ENCODE measurements around the gene CDKN1B. TPM values are rescaled to one million over a fixed set of nuclear protein-coding genes. Genes with fewer than 3 reads are reported as not detected.
A peak's percentile ranks its signal among the peaks of the same experiment; 100 is the strongest.
"Not testable (repeated sequence)": the region's sequence is repeated elsewhere in the genome, so short reads cannot be mapped to it uniquely, and the experiment has no call there.

CDKN1B gene
- total RNA-seq, 1 donor from 2014 or later, result 28.9 TPM

GRCh38 chr12:12723681-12724420 lies 6.7 kb downstream of the CDKN1B start:
- DNase-seq (ENCODE audit: low spot score), result peak; percentile 91

- no peak for DNase-seq (ENCODE audit: low spot score)
These were observed 7.4 kb downstream of the CDKN1B start for GRCh38 chr12:12724421-12725085.

GRCh38 chr12:12725086-12725955 lies 8.2 kb downstream of the CDKN1B start:
- DNase-seq (ENCODE audit: low spot score), result peak; percentile 94

- no peak for DNase-seq (ENCODE audit: low spot score)
These were observed 8.9 kb downstream of the CDKN1B start for GRCh38 chr12:12725956-12726554.

GRCh38 chr12:12726555-12727093 lies 9.5 kb downstream of the CDKN1B start:
- DNase-seq (ENCODE audit: low spot score), result no peak

GRCh38 chr12:12731178-12731577 lies 14.0 kb downstream of the CDKN1B start:
- DNase-seq (ENCODE audit: low spot score), result no peak

- no peak for DNase-seq (ENCODE audit: low spot score)
These were observed 14.6 kb downstream of the CDKN1B start for GRCh38 chr12:12731785-12732184.

- no peak for DNase-seq (ENCODE audit: low spot score)
These were observed 15.9 kb downstream of the CDKN1B start for GRCh38 chr12:12733118-12733517.

- no peak for DNase-seq (ENCODE audit: low spot score)
These were observed 16.9 kb downstream of the CDKN1B start for GRCh38 chr12:12734054-12734453.

GRCh38 chr12:12734561-12735071 lies 17.4 kb downstream of the CDKN1B start:
- no peak for DNase-seq (ENCODE audit: low spot score)

GRCh38 chr12:12735301-12735700 lies 18.1 kb downstream of the CDKN1B start:
- DNase-seq (ENCODE audit: low spot score), result no peak

GRCh38 chr12:12736759-12737676 lies 19.9 kb downstream of the CDKN1B start:
- no peak for DNase-seq (ENCODE audit: low spot score)

GRCh38 chr12:12738152-12738551 lies 21.0 kb downstream of the CDKN1B start:
- DNase-seq (ENCODE audit: low spot score), result not testable (repeated sequence)

- DNase-seq (ENCODE audit: low spot score), result no peak
These were observed 24.5 kb downstream of the CDKN1B start for GRCh38 chr12:12741660-12742059.

- DNase-seq (ENCODE audit: low spot score), result no peak
These were observed 27.6 kb downstream of the CDKN1B start for GRCh38 chr12:12744546-12745305.

- no peak for DNase-seq (ENCODE audit: low spot score)
These were observed 28.5 kb downstream of the CDKN1B start for GRCh38 chr12:12745576-12746211.

GRCh38 chr12:12747278-12747677 lies 30.1 kb downstream of the CDKN1B start:
- DNase-seq (ENCODE audit: low spot score), result no peak

GRCh38 chr12:12748044-12748443 lies 30.9 kb downstream of the CDKN1B start:
- no peak for DNase-seq (ENCODE audit: low spot score)

- no peak for DNase-seq (ENCODE audit: low spot score)
These were observed 32.3 kb downstream of the CDKN1B start for GRCh38 chr12:12749433-12749832.

All from mesenteric fat pad (tissue), 1 donor.